HG02973 (cell line): Measurements from ENCODE around the gene MGAT5B.

Source experiments
- ATAC-seq: cut with Tn5 transposase; IDR thresholded peaks from one replicate; pipeline ENCODE4 v1.9.1; 2021; ENCODE audit warnings: moderate library complexity; ENCODE audit not compliant: unreplicated experiment

MGAT5B gene

DNA sequence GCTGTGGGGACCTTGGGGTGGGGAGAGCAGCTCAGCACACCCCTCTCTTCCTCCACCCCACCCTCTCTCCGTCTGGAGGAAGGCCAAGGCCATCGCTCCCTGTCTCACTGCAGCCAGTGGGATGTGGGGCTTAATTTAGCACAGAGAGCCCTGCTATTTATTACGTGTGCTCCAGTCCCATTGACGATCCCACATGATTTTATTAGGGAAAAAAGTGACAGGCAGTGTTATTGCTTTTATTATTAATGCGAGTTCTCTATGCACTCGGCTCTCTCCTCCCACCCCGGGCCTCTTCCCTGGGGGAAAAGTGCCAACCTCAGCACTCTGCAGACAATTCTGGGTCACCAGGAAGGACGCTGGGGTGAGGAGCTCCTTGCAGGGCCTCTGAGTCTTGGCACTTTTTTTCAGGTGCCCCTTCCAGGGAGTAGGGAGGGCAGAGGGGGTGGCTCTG lies 57.3 kb downstream of the MGAT5B start:
- ATAC-seq, result no peak

DNA sequence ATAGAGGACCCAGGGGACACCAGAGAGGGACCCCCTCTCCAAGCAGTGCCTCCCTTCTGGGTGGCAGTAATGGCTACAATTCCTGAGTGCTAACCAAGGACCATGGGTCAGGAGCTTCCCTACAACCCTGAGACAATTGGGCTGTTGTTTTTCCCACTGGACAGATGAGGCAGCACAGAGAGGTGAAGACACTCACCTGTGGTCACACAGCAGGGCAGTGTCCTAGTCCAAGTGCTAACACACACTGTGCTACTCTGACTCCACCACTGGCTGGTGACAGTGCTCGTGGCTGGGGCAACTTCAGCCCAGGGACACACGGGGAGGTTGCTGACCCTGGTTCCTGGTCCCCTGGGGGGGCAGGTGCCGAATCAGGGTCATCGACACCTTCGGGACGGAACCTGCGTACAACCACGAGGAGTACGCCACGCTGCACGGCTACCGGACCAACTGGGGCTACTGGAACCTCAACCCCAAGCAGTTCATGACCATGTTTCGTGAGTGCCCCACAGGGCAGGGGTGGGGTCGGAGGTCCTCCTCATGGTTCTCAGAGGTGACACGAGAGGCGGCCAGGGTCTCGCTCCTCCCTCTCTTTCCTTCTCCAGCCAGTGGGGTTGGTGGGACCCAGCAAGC lies 58.1 kb downstream of the MGAT5B start:
- ATAC-seq, result no peak

DNA sequence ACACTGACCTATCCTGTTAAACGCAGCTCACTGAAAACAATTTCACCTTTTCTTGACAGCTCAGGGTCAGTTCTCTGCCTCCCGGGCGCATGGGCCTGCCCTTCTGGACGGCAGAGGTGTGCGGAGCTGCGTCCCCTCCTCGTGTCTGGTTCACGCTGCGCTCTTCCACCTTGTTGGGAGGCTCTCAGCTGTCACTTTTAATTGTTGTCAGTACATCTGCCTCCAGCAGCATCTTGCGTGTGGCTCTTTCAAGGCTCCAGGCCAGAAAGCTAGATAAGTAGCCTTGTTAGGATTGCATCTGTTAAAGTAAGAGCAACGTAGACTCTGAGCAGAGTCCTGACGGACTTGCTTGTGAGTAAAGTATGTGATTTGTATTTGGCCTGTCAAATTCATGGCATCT lies 59.4 kb downstream of the MGAT5B start:
- no peak for ATAC-seq

GRCh38 chr17:76927982-76928381 lies 59.8 kb downstream of the MGAT5B start:
- ATAC-seq, result no peak

DNA sequence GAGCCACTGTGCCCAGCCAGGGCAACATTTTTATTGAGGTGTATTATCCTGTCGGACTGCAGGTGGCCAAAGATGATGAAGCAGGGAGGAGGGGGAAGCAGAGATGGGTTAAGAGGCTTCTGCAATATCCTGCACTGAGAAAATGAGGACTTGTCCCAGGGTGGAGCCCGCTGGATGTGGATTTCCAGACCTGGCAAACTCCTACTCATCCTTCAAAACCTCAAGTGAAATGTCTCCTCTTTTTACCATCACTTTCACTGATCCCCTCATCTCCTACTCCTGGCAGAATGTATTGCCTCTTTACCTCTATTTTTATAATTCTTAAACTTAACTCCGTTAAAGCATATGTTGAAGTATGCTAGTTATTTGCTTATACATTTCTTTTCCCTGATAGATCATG lies 60.9 kb downstream of the MGAT5B start:
- ATAC-seq, result no peak

GRCh38 chr17:76929601-76930000 lies 61.4 kb downstream of the MGAT5B start:
- ATAC-seq, result no peak

- ATAC-seq, result no peak
These were observed 61.9 kb downstream of the MGAT5B start for GRCh38 chr17:76930107-76930506.

DNA sequence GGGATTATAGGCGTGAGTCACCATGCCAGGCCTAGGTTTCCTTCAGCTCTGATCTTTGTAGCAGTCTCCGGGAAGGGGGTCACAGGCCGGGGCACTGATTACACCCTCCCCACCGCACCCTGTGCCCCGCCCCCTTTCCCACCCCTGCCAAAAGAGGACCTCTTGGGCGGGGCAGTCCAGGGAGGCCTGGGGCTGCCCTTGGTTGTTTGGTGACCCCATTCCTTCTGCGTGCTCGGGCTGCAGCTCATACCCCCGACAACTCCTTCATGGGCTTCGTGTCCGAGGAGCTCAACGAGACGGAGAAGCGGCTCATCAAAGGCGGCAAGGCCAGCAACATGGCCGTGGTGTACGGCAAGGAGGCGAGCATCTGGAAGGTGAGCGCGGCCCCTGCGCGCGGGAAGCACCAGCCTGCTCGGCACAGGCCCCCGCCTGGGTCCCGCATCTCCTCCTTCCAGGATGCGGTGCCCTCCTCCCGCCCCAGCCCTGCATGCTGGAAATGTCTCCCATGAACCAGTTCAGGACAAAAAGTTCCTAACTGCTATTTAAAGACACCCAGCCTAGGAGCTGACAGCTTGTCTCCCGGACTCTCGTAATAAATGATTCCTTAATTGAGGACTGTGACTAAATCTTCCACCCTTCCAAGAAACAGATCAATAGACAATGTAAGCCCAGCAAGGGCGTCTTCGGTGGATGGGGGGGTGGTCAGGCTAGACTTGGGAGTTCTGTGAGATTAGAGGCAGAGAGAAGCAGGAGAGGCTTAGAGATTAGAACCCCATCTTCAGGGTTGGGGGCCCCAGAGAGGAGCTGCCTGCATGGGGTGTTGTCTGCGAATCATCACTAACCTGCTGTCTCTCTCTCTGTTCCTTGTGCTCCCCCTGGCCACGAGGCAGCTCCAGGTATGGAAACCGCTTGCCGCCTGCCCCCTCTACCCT lies 64.5 kb downstream of the MGAT5B start:
- no peak for ATAC-seq

- ATAC-seq, result no peak
These were observed 66.5 kb downstream of the MGAT5B start for GRCh38 chr17:76934561-76935320.

DNA sequence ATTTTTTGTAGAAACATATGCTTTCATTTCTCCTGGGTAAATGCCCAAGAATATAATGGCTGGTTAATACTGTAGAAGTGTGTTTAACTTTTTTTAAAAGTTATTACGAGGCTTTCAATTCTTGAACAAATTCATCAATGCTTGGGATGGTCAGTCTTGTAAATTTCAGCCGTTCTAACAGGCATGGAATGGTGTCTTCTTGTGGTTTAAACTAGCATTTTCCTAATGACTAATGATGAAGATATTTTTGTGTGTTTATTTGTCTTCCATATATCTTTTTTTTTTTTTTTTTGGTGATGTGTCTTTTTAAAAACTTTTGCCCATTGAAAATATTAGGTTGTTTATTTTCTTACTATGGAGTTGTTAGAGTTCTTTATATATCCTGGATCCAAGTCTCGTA lies 67.1 kb downstream of the MGAT5B start:
- no peak for ATAC-seq

GRCh38 chr17:76937238-76937637 lies 69.0 kb downstream of the MGAT5B start:
- no peak for ATAC-seq

DNA sequence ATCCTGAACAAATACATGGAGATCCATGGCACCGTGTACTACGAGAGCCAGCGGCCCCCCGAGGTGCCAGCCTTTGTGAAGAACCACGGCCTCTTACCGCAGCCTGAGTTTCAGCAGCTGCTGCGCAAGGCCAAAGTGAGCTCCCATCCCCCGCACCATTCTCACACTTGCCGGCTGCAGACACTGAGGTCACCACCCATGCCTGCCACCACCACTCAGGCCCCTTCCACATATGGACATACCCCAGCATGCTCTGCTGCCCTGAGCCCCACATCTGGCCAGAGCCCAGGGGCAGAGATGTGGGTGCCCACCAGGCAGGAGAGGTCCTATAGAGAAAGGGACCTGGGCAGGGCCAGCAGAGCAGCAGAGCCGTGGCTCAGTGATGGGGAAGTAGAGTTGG lies 69.8 kb downstream of the MGAT5B start:
- ATAC-seq, result no peak

- no peak for ATAC-seq
These were observed 72.1 kb downstream of the MGAT5B start for GRCh38 chr17:76940295-76940694.

- ATAC-seq, result no peak
These were observed 72.6 kb downstream of the MGAT5B start for GRCh38 chr17:76940738-76941350.

DNA sequence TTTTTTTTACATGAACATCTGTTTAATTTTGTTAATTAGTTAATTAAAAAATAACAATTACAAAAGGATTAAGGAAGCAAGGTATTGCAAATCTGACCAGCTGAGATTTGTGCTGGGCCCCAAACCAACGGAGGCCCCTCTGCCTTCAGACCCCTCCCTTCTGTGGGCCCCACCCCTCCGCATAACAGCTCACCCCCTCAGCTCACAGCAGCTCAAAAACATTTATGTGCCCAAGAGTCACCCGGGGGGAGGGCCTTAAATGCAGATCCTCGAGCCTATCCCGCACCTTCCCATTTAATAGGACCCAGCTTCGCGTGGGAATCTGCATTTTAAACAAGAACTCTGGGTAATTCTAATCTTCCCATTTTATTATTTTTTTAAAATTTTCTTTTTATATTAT lies 75.0 kb downstream of the MGAT5B start:
- ATAC-seq, result no peak

DNA sequence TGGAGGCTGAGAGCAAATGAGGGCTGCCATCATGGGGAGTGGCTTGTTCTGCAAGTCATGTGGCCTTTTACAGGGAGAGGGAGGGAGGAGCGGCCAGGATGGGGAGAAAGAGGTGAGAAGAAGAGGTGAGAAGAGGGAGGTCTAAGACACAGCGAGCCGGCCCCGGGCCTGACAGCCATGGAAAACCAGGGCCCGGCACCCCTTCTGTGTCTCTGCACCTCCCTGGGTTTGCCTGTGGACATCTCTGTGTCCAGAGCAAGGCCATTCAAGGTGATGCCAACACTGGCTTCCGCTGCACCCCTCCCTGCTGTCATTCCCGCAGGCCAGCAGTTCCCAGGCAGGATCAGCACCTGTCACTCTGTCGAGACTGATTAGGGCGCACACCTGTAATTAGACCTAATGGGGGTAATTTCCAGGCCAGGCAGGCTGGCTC lies 75.6 kb downstream of the MGAT5B start:
- ATAC-seq, result no peak

- ATAC-seq, result no peak
These were observed 76.3 kb downstream of the MGAT5B start for GRCh38 chr17:76944477-76944876.

- no peak for ATAC-seq
These were observed 78.0 kb downstream of the MGAT5B start for GRCh38 chr17:76946111-76946771.

DNA sequence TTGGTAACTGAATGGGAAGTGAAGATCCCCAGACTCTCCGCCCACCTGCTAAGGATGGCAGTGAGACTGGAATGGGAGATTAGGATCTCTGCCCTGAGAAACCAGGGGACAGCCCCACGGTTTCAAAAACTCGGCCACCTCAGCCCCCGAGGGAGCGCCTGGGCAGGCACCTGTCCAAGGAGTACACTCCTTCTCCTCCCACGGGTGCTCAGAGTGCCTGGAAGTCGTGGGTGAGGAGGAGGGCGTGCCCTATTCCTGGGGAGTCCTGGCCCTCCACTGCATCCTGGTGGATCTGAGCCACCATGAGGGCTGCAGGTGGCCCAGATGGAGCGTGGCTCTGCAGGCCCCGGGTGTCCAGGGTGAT lies 78.5 kb downstream of the MGAT5B start:
- no peak for ATAC-seq

DNA sequence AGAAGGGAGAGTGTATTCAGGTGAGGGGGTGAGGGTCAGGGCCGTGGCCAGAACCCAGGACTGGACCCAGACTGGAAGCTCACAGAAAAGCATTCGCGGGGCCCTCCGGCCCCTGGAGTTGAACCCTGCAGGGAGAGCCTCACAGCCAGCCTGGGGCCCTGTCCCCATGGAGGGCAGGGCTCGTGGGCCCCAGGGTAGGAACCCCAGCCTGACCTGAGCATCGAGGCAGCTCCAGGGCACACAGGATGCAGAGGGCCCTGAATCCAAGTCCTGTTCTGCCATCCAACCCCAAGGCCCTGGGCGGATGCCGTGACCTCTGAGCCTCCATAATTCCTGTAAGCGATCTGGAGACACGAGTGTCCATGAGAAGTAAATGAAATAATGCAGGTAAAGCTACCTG lies 79.1 kb downstream of the MGAT5B start:
- no peak for ATAC-seq

GRCh38 chr17:76947771-76948170 lies 79.6 kb downstream of the MGAT5B start:
- no peak for ATAC-seq
